Neural cell (in vitro differentiated cells): ENCODE data around the gene PTPRN2. TPM values are rescaled to one million over a fixed set of nuclear protein-coding genes. Genes with fewer than 3 reads are reported as not detected.

ENCODE experiments used
- H2AFZ ChIP-seq: fragments of 200-600, 300-800 bp; sonication (generic), shearing (Covaris generic); 2 replicates; pipeline ENCODE4 v1.6.0; 2014; ENCODE audit warnings: low read depth, mild to moderate bottlenecking, antibody characterized with exemption, low read length, moderate library complexity
- H3F3A ChIP-seq: fragments of 200-600 bp; shearing (Covaris generic); 2 replicates; pipeline ENCODE4 v1.6.1; 2016; ENCODE audit warnings: mild to moderate bottlenecking, moderate library complexity, mixed read lengths, antibody characterized with exemption, low read length; ENCODE audit not compliant: insufficient read depth, poor library complexity, severe bottlenecking
- H3K27ac ChIP-seq: fragments of 200-600, 300-800 bp; sonication (generic), shearing (Covaris generic); 2 replicates; pipeline ENCODE4 v1.5.1; 2014; ENCODE audit warnings: mild to moderate bottlenecking, low read length, moderate library complexity
- H3K27me3 ChIP-seq: fragments of 300-800, 200-600 bp; sonication (generic), shearing (Covaris generic); 2 replicates; pipeline ENCODE4 v1.6.0; 2014; ENCODE audit warnings: mild to moderate bottlenecking, low read depth, low read length, moderate library complexity; ENCODE audit not compliant: insufficient read depth
- H3K36me3 ChIP-seq: fragments of 300-800, 200-600 bp; sonication (generic), shearing (Covaris generic); 2 replicates; pipeline ENCODE4 v1.5.1; 2014; ENCODE audit warnings: mild to moderate bottlenecking, antibody characterized with exemption, low read length, moderate library complexity; ENCODE audit not compliant: insufficient read depth
- H3K4me2 ChIP-seq: fragments of 300-800, 200-600 bp; sonication (generic), shearing (Covaris generic); 2 replicates; pipeline ENCODE4 v1.6.0; 2014; ENCODE audit warnings: mild to moderate bottlenecking, low read length
- H3K4me3 ChIP-seq: fragments of 300-800, 200-600 bp; sonication (generic), shearing (Covaris generic); 2 replicates; pipeline ENCODE4 v1.5.1; 2014; ENCODE audit warnings: mild to moderate bottlenecking, low read length, moderate library complexity
- H3K79me2 ChIP-seq: fragments of 200-600 bp; shearing (Covaris generic); replicated peaks from 2 replicates; pipeline ENCODE4 v1.6.0; 2014; ENCODE audit warnings: mild to moderate bottlenecking, low read length, moderate library complexity; ENCODE audit not compliant: insufficient read depth
- H3K9ac ChIP-seq: fragments of 300-800, 200-600 bp; sonication (generic), shearing (Covaris generic); 2 replicates; pipeline ENCODE4 v1.6.1; 2016; ENCODE audit warnings: mild to moderate bottlenecking, low read length, mixed read lengths
- H3K9me2 ChIP-seq: fragments of 200-600 bp; shearing (Covaris generic); 2 replicates; pipeline ENCODE4 v1.6.1; 2016; ENCODE audit warnings: mild to moderate bottlenecking, low read length, mixed read lengths; ENCODE audit not compliant: insufficient read depth
- H3K9me3 ChIP-seq: fragments of 200-600, 300-800 bp; sonication (generic), shearing (Covaris generic); 2 replicates; pipeline ENCODE4 v1.6.1; 2016; ENCODE audit warnings: mild to moderate bottlenecking, mixed run types, low read length, moderate library complexity, mixed read lengths
- H4K20me1 ChIP-seq: fragments of 200-600 bp; shearing (Covaris generic); 2 replicates; pipeline ENCODE4 v1.6.1; 2016; ENCODE audit warnings: mild to moderate bottlenecking, mixed run types; ENCODE audit not compliant: insufficient read depth
- CTCF ChIP-seq: fragments of 450-650 bp; IDR thresholded peaks from 2 replicates; pipeline ENCODE4 v1.5.1; 2014; ENCODE audit warnings: antibody characterized with exemption, mild to moderate bottlenecking, moderate library complexity; ENCODE audit not compliant: poor library complexity, severe bottlenecking
- EP300 ChIP-seq: fragments of 450-650 bp; conservative IDR thresholded peaks from 2 replicates; pipeline ENCODE4 v1.6.1; 2014; ENCODE audit warnings: antibody characterized with exemption, mild to moderate bottlenecking, moderate library complexity; ENCODE audit not compliant: poor library complexity, severe bottlenecking
- EZH2 ChIP-seq: fragments of 200-600, 300-800 bp; shearing (Covaris generic), sonication (generic); IDR thresholded peaks from 2 replicates; pipeline ENCODE4 v1.6.1; 2014; ENCODE audit warnings: antibody characterized with exemption, low read length, borderline replicate concordance, mild to moderate bottlenecking; ENCODE audit not compliant: insufficient read depth, poor library complexity, severe bottlenecking
- MXI1 ChIP-seq: fragments of 450-650 bp; conservative IDR thresholded peaks from 2 replicates; pipeline ENCODE4 v1.6.1; 2014; ENCODE audit warnings: antibody characterized with exemption, mild to moderate bottlenecking; ENCODE audit not compliant: poor library complexity, severe bottlenecking
- RAD21 ChIP-seq: fragments of 450-650 bp; conservative IDR thresholded peaks from 2 replicates; pipeline ENCODE4 v1.6.1; 2014; ENCODE audit warnings: antibody characterized with exemption, mild to moderate bottlenecking, moderate library complexity
- REST ChIP-seq: IDR thresholded peaks from 2 replicates; pipeline ENCODE4 v1.6.1; 2012; ENCODE audit warnings: borderline replicate concordance
- SMC3 ChIP-seq: fragments of 450-650 bp; conservative IDR thresholded peaks from 2 replicates; pipeline ENCODE4 v1.6.1; 2014; ENCODE audit warnings: antibody characterized with exemption, mild to moderate bottlenecking, moderate library complexity; ENCODE audit not compliant: poor library complexity
- polyA plus RNA-seq: library from polyadenylated mRNA; depleted of rRNA; stranded (reverse); fragments of >200 nt; gene quantifications from 2 replicates; pipeline ENCODE4 v1.2.3, GENCODE V29; 2014

The PTPRN2 gene
- polyA plus RNA-seq, 1 donor from 2014 or later, result 31.0 TPM

GRCh38 chr7:158276414-158277218 lies 311.0 kb downstream of the PTPRN2 start:
- Histone ChIP-seq H3K79me2 (no peaks in the 10 kb centered on the region), H3K27ac (no peak overlapping the region), H3K36me3 (no peaks in the 10 kb centered on the region), H3K9me2 (no peaks in the 10 kb centered on the region), H3K27me3 (no peaks in the 10 kb centered on the region), H3K4me3 (no peak overlapping the region), H3F3A (no peaks in the 10 kb centered on the region), H2AFZ (no peak overlapping the region), H4K20me1 (no peaks in the 10 kb centered on the region), H3K4me2 (no peak overlapping the region), H3K9me3 (no peaks in the 10 kb centered on the region), H3K9ac (no peak overlapping the region)
- TF ChIP-seq EP300, result no peak
- no peak for TF ChIP-seq REST
- no peak for TF ChIP-seq RAD21
- no peak for TF ChIP-seq SMC3
- TF ChIP-seq MXI1, result no peak

- H4K20me1 ChIP-seq, result no peaks in the 10 kb centered on the region
- H3K79me2 ChIP-seq, result no peaks in the 10 kb centered on the region
- no peak overlapping the region for H3K9ac ChIP-seq
- no peak overlapping the region for H3K4me2 ChIP-seq
- no peak for TF ChIP-seq RAD21
- H2AFZ ChIP-seq, result no peak overlapping the region
- H3K27ac ChIP-seq, result no peak overlapping the region
- no peaks in the 10 kb centered on the region for H3K9me3 ChIP-seq
- H3F3A ChIP-seq, result no peaks in the 10 kb centered on the region
- H3K27me3 ChIP-seq, result no peaks in the 10 kb centered on the region
- H3K9me2 ChIP-seq, result no peaks in the 10 kb centered on the region
- H3K4me3 ChIP-seq, result no peak overlapping the region
- no peaks in the 10 kb centered on the region for H3K36me3 ChIP-seq
Measured at GRCh38 chr7:158275711-158276413, 311.8 kb downstream of the PTPRN2 start.

- Histone ChIP-seq H3K9ac (no peak overlapping the region), H3K4me3 (no peak overlapping the region), H3K27ac (no peak overlapping the region), H3K27me3 (no peaks in the 10 kb centered on the region), H3K9me3 (no peaks in the 10 kb centered on the region), H3K79me2 (no peaks in the 10 kb centered on the region), H3K36me3 (no peaks in the 10 kb centered on the region), H2AFZ (no peak overlapping the region), H4K20me1 (no peaks in the 10 kb centered on the region), H3K9me2 (no peaks in the 10 kb centered on the region), H3F3A (no peaks in the 10 kb centered on the region), H3K4me2 (no peak overlapping the region)
- no peak for TF ChIP-seq EZH2
- no peak for TF ChIP-seq MXI1
- no peak for TF ChIP-seq EP300
- no peak for TF ChIP-seq CTCF
Measured at GRCh38 chr7:158274996-158275395, 312.6 kb downstream of the PTPRN2 start.
